DMS79 treated with DMSO at 0.1 percent for 48 hours (cell line): ENCODE results near the gene CROCC2.
A peak's percentile ranks its signal among the peaks of the same experiment; 100 is the strongest.

Experiments used
- DNase-seq: peaks from one replicate; lab custom pipeline; 2025; lab: John Stamatoyannopoulos, UW

Gene CROCC2

GRCh38 chr2:240988571-240989271 lies 82.6 kb downstream of the CROCC2 start:
- DNase-seq = no peak

- no peak for DNase-seq
Observed at GRCh38 chr2:240989451-240990265, 83.5 kb downstream of the CROCC2 start.

- no peak for DNase-seq
Observed at GRCh38 chr2:240990266-240990529, 84.1 kb downstream of the CROCC2 start.

GRCh38 chr2:240990726-240991377 lies 84.7 kb downstream of the CROCC2 start:
- DNase-seq = no peak

GRCh38 chr2:240991378-240992263 lies 85.5 kb downstream of the CROCC2 start:
- DNase-seq = peak; percentile 89

GRCh38 chr2:240992572-240993291 lies 86.6 kb downstream of the CROCC2 start:
- no peak for DNase-seq

- no peak for DNase-seq
Observed at GRCh38 chr2:240993446-240994170, 87.5 kb downstream of the CROCC2 start.

- DNase-seq = no peak
Observed at GRCh38 chr2:240994171-240994896, 88.2 kb downstream of the CROCC2 start.

GRCh38 chr2:240995041-240996021 lies 89.2 kb downstream of the CROCC2 start:
- no peak for DNase-seq

GRCh38 chr2:240996161-240996833 lies 90.2 kb downstream of the CROCC2 start:
- no peak for DNase-seq

- DNase-seq = no peak
Observed at GRCh38 chr2:240996834-240997140, 90.7 kb downstream of the CROCC2 start.

- no peak for DNase-seq
Observed at GRCh38 chr2:240997141-240997855, 91.2 kb downstream of the CROCC2 start.

- peak; percentile 36 for DNase-seq
Observed at GRCh38 chr2:240997856-240998705, 91.9 kb downstream of the CROCC2 start, which contains the start of gene SNED1. TSS of gene SNED1 (plus strand) at chr2:240998618. CDS start at chr2:240998838, 220 bp downstream.

GRCh38 chr2:240998706-240998994 lies 92.5 kb downstream of the CROCC2 start:
- no peak for DNase-seq

- DNase-seq = no peak
Observed at GRCh38 chr2:240998995-240999791, 93.1 kb downstream of the CROCC2 start.
